ENCODE data around the gene HLA-F. TPM values are rescaled to one million over a fixed set of nuclear protein-coding genes. Genes with fewer than 3 reads are reported as not detected.

HLA-F gene
- total RNA-seq, 1 experiment from 2014 or later: 7.6 TPM

DNA sequence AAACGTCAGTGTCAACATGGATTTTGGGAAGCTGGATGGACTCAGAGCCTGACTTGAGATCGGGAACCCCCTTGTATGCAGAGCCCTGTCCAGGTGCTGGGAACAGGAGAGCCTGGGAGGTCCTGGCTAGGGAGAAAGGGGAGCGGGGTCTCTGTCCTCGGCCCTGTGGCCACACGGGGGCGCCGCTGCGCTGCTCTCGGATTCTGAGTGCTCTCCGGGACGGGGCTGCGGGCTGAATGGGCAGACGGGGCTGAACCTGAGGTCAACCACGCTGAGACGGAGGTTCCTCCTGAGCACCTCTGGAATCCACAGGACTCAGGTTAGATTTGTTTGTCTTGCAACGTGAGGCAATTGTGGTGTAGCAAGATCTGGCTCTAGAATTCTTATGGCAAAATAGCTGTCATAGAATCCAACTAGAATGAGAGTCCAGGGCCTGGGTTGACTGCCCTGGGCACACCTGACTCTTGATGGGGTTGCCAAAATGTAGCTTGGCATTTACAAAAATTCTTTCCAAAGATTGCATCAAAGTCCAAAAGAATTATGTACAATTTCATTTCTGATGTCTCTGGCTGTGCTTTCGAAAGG lies 20.6 kb upstream of the HLA-F start:
- CTCF ChIA-PET: no interaction called here

GRCh38 chr6:29705389-29706231 lies 17.6 kb upstream of the HLA-F start:
- POLR2A ChIA-PET (ENCODE audit: unreplicated experiment): no interaction called here

More for the DNA sequence above, 20.6 kb upstream of the HLA-F start:
- peak in 1 of 2 experiments; percentile 45 for DNase-seq
- Histone ChIP-seq H4K20me1 (ENCODE audit: insufficient read depth) (no peaks in the 10 kb centered on the region), H3K9me2 (ENCODE audit: insufficient read depth) (no peaks in the 10 kb centered on the region), H3K9me3 (ENCODE audit: insufficient read depth, low read depth) (no peaks in the 10 kb centered on the region; the same call in 1 of the 2 replicates), H3K4me1 (replicated peaks; ENCODE audit: insufficient read depth) (no peaks in the 10 kb centered on the region), H3F3A (ENCODE audit: insufficient read depth, low read depth) (no peaks in the 10 kb centered on the region), H3K27ac (no peak overlapping the region), H3K79me2 (ENCODE audit: low read depth) (no peaks in the 10 kb centered on the region), H3K4me2 (no peak overlapping the region), H3K27me3 (ENCODE audit: insufficient read depth, low read depth) (no peaks in the 10 kb centered on the region), H3K4me3 (no peak overlapping the region), H2AFZ (no peak overlapping the region), H3K36me3 (ENCODE audit: low read depth) (no peaks in the 10 kb centered on the region)
- TF ChIP-seq EZH2 (IDR thresholded peaks at IDR 0.05; ENCODE audit: low read depth): no peak
- TF ChIP-seq, protein P1, sequence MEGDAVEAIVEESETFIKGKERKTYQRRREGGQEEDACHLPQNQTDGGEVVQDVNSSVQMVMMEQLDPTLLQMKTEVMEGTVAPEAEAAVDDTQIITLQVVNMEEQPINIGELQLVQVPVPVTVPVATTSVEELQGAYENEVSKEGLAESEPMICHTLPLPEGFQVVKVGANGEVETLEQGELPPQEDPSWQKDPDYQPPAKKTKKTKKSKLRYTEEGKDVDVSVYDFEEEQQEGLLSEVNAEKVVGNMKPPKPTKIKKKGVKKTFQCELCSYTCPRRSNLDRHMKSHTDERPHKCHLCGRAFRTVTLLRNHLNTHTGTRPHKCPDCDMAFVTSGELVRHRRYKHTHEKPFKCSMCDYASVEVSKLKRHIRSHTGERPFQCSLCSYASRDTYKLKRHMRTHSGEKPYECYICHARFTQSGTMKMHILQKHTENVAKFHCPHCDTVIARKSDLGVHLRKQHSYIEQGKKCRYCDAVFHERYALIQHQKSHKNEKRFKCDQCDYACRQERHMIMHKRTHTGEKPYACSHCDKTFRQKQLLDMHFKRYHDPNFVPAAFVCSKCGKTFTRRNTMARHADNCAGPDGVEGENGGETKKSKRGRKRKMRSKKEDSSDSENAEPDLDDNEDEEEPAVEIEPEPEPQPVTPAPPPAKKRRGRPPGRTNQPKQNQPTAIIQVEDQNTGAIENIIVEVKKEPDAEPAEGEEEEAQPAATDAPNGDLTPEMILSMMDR (conservative IDR thresholded peaks at IDR 0.05): peak; percentile 58
- POLR2A ChIA-PET (ENCODE audit: unreplicated experiment): no interaction called here
- intact Hi-C loops (cut with micrococcal nuclease; ENCODE audit: unreplicated experiment): no loop called here
- BruUV-seq (replicated peaks): no TSS peak

More at GRCh38 chr6:29705389-29706231, 17.6 kb upstream of the HLA-F start:
- Histone ChIP-seq H3F3A (ENCODE audit: insufficient read depth, low read depth) (no peaks in the 10 kb centered on the region), H3K36me3 (ENCODE audit: low read depth) (no peaks in the 10 kb centered on the region), H3K4me1 (replicated peaks; ENCODE audit: insufficient read depth) (no peaks in the 10 kb centered on the region), H3K27me3 (ENCODE audit: insufficient read depth, low read depth) (peaks cover 11% of the 10 kb centered on the region; the same call in 1 of the 2 replicates), H3K9me2 (ENCODE audit: insufficient read depth) (no peaks in the 10 kb centered on the region), H3K9me3 (ENCODE audit: insufficient read depth, low read depth) (no peaks in the 10 kb centered on the region; the same call in 1 of the 2 replicates), H2AFZ (no peak overlapping the region), H3K4me3 (no peak overlapping the region), H3K27ac (no peak overlapping the region), H4K20me1 (ENCODE audit: insufficient read depth) (no peaks in the 10 kb centered on the region), H3K4me2 (no peak overlapping the region), H3K79me2 (ENCODE audit: low read depth) (no peaks in the 10 kb centered on the region)
- no peak for TF ChIP-seq EZH2 (IDR thresholded peaks at IDR 0.05; ENCODE audit: low read depth)
- TF ChIP-seq, protein P1 (conservative IDR thresholded peaks at IDR 0.05): peak; percentile 74
- peak in 1 of 2 experiments; percentile 47 for DNase-seq
- intact Hi-C loops (cut with micrococcal nuclease; ENCODE audit: unreplicated experiment): loop anchor here (1.0 to 2.0 kb wide), 5 partner anchors 48 to 465 kb away; no protein-coding TSS in a partner anchor
- CTCF ChIA-PET: interaction anchor here (0.5 kb wide), 1 partner anchor 427 kb away, joined by 4 read pairs; no protein-coding TSS in a partner anchor
- BruUV-seq (replicated peaks): no TSS peak
